H1 (cell line): ENCODE measurements around the gene EPHA8. TPM values are rescaled to one million over a fixed set of nuclear protein-coding genes. Genes with fewer than 3 reads are reported as not detected.

Source experiments
- CTCF ChIA-PET: fragments of 300-600 bp; sonication (Branson Sonifier 250); formaldehyde crosslinking; loops from one replicate; lab custom pipeline; 2021; ENCODE audit not compliant: partially characterized antibody; lab: Charles Lee
- POLR2A ChIA-PET: fragments of 300-600 bp; sonication (Branson Sonifier 250); formaldehyde crosslinking; loops from one replicate; lab custom pipeline; 2021; ENCODE audit warnings: inconsistent platforms; ENCODE audit not compliant: partially characterized antibody; lab: Charles Lee
- DNase-seq, 2 experiments: peaks; one replicate each; pipeline versions ENCODE4 v3.0.0 to v3.0.0-alpha.2; 2010 to 2022; ENCODE audit warnings: low spot score in 2 of 2, low read depth in 1 of 2, mixed read lengths in 1 of 2
- FAIRE-seq: peaks from 2 replicates; lab custom pipeline; 2011; peaks lifted over from hg19 to GRCh38; lab: Jason Lieb, UNC
- H2AFZ ChIP-seq: 2 replicates; pipeline ENCODE4 v1.8.1; 2012; ENCODE audit warnings: low read length, inconsistent platforms
- H2AK5ac ChIP-seq: 2 replicates; pipeline ENCODE4 v1.6.1; 2013; ENCODE audit warnings: low read depth, low read length
- H2BK120ac ChIP-seq: replicated peaks from 2 replicates; pipeline ENCODE3; 2013; ENCODE audit warnings: low read depth, low read length, inconsistent platforms
- H2BK12ac ChIP-seq: 2 replicates; pipeline ENCODE4 v1.6.1; 2013; ENCODE audit warnings: low read depth, low read length
- H2BK15ac ChIP-seq: 2 replicates; pipeline ENCODE4 v1.6.1; 2013; ENCODE audit warnings: low read length
- H2BK20ac ChIP-seq: 2 replicates; pipeline ENCODE4 v1.6.1; 2013; ENCODE audit warnings: low read length
- H2BK5ac ChIP-seq: 2 replicates; pipeline ENCODE4 v1.6.1; 2013; ENCODE audit warnings: low read depth, low read length
- H3K14ac ChIP-seq: 2 replicates; pipeline ENCODE4 v1.6.1; 2013; ENCODE audit warnings: inconsistent platforms; ENCODE audit not compliant: insufficient read length
- H3K18ac ChIP-seq: 2 replicates; pipeline ENCODE4 v1.6.1; 2013; ENCODE audit warnings: low read length; ENCODE audit errors: extremely low read depth
- H3K23ac ChIP-seq: 2 replicates; pipeline ENCODE4 v1.6.1; 2013; ENCODE audit warnings: inconsistent platforms; ENCODE audit not compliant: insufficient read length
- H3K23me2 ChIP-seq: 2 replicates; pipeline ENCODE4 v1.6.1; 2013; ENCODE audit warnings: low read depth, low read length
- H3K27ac ChIP-seq: 2 replicates; pipeline ENCODE4 v1.6.1; 2011; ENCODE audit warnings: low read depth, low read length, inconsistent platforms
- H3K27me3 ChIP-seq, 4 experiments: replicated peaks in 1 of 4; 1 replicate in 1 of 4; 2 replicates in 3 of 4; pipeline versions ENCODE4 v1.6.1 to v1.8.1; 2011 to 2013; ENCODE audit warnings: low read length in 3 of 4, mild to moderate bottlenecking in 3 of 4, inconsistent platforms in 2 of 4, mixed read lengths in 2 of 4, moderate library complexity in 1 of 4; ENCODE audit not compliant: control insufficient read depth in 3 of 4, insufficient read depth in 3 of 4; ENCODE audit errors: extremely low read depth in 1 of 4
- H3K36me3 ChIP-seq, 4 experiments: 2 replicates each; pipeline versions ENCODE4 v1.6.1 to v1.8.1; 2011 to 2013; ENCODE audit warnings: mild to moderate bottlenecking in 4 of 4, low read length in 3 of 4, moderate library complexity in 2 of 4, control low read depth in 1 of 4, inconsistent platforms in 1 of 4; ENCODE audit not compliant: insufficient read depth in 4 of 4, control insufficient read depth in 2 of 4
- H3K4ac ChIP-seq: replicated peaks from 2 replicates; pipeline ENCODE3; 2013; ENCODE audit warnings: low read length, low read depth, mixed read lengths, inconsistent platforms; ENCODE audit not compliant: insufficient read length
- H3K4me1 ChIP-seq, 4 experiments: replicated peaks in 1 of 4; 1 replicate in 1 of 4; 2 replicates in 3 of 4; pipeline versions ENCODE4 v1.6.1 to v1.8.1; 2011 to 2013; ENCODE audit warnings: low read length in 3 of 4, inconsistent platforms in 2 of 4, mixed read lengths in 1 of 4; ENCODE audit not compliant: insufficient read depth in 4 of 4, control insufficient read depth in 3 of 4
- H3K4me2 ChIP-seq, 2 experiments: 2 replicates each; pipeline versions ENCODE4 v1.6.1 to v1.8.1; 2011 to 2013; ENCODE audit warnings: low read depth in 2 of 2, low read length in 2 of 2, control low read depth in 1 of 2, inconsistent platforms in 1 of 2, mild to moderate bottlenecking in 1 of 2; ENCODE audit not compliant: insufficient read depth in 1 of 2
- H3K4me3 ChIP-seq, 4 experiments: fragments of 200-600, 300-600 bp in 1 of 4; sonication (generic), shearing (Covaris generic), sonication (Bioruptor Twin) in 1 of 4; 2 replicates each; pipeline versions ENCODE4 v1.5.1 to v1.8.1; 2011 to 2016; ENCODE audit warnings: low read length in 4 of 4, low read depth in 3 of 4, control low read depth in 2 of 4, inconsistent platforms in 2 of 4, mild to moderate bottlenecking in 2 of 4, mixed read lengths in 1 of 4, moderate library complexity in 1 of 4; ENCODE audit not compliant: insufficient read depth in 2 of 4; ENCODE audit errors: extremely low read depth in 1 of 4
- H3K56ac ChIP-seq: replicated peaks from 2 replicates; pipeline ENCODE3; 2013; ENCODE audit warnings: low read depth, mild to moderate bottlenecking, mixed read lengths, low read length, inconsistent platforms; ENCODE audit not compliant: insufficient read length
- H3K79me1 ChIP-seq: 2 replicates; pipeline ENCODE4 v1.6.1; 2013; ENCODE audit warnings: low read depth, low read length, control low read depth
- H3K79me2 ChIP-seq, 2 experiments: 2 replicates each; pipeline versions ENCODE4 v1.6.1 to v1.8.1; 2012 to 2013; ENCODE audit warnings: low read length in 2 of 2, mild to moderate bottlenecking in 2 of 2, inconsistent platforms in 1 of 2; ENCODE audit not compliant: insufficient read depth in 2 of 2, control insufficient read depth in 1 of 2
- H3K9ac ChIP-seq, 4 experiments: replicated peaks in 1 of 4; 1 replicate in 1 of 4; 2 replicates in 3 of 4; pipeline versions ENCODE4 v1.6.1 to v1.8.1; 2011 to 2013; ENCODE audit warnings: low read depth in 3 of 4, low read length in 3 of 4, control low read depth in 2 of 4, mild to moderate bottlenecking in 2 of 4, moderate library complexity in 2 of 4, inconsistent platforms in 1 of 4; ENCODE audit errors: extremely low read depth in 1 of 4
- H3K9me3 ChIP-seq, 2 experiments: 2 replicates each; pipeline versions ENCODE4 v1.6.1 to v1.8.1; 2012 to 2013; ENCODE audit warnings: mild to moderate bottlenecking in 2 of 2, moderate library complexity in 2 of 2, control low read depth in 1 of 2, inconsistent platforms in 1 of 2, low read depth in 1 of 2, low read length in 1 of 2, mixed read lengths in 1 of 2; ENCODE audit not compliant: insufficient read depth in 2 of 2
- H4K20me1 ChIP-seq, 2 experiments: replicated peaks in 1 of 2; 2 replicates each; pipeline versions ENCODE3 to v1.8.1; 2011 to 2013; ENCODE audit warnings: inconsistent platforms in 2 of 2, low read length in 2 of 2, mild to moderate bottlenecking in 1 of 2; ENCODE audit not compliant: insufficient read depth in 2 of 2, control insufficient read depth in 1 of 2
- H4K5ac ChIP-seq: 2 replicates; pipeline ENCODE4 v1.6.1; 2013; ENCODE audit warnings: low read length, low read depth, mixed read lengths, inconsistent platforms; ENCODE audit not compliant: insufficient read length
- H4K8ac ChIP-seq: 2 replicates; pipeline ENCODE4 v1.8.0; 2013; ENCODE audit warnings: mild to moderate bottlenecking, moderate library complexity, low read length, inconsistent platforms; ENCODE audit not compliant: insufficient read depth; ENCODE audit errors: extremely low read depth
- H4K91ac ChIP-seq: replicated peaks from 2 replicates; pipeline ENCODE3; 2013; ENCODE audit warnings: low read length, mixed read lengths, inconsistent platforms; ENCODE audit not compliant: insufficient read length
- CBX8 ChIP-seq: fragments of 300-800, 300-1000 bp; sonication (generic); IDR thresholded peaks from 2 replicates; pipeline ENCODE4 v1.7.1; 2016; ENCODE audit warnings: low read depth, low read length, borderline replicate concordance
- WGBS, 2 experiments: shearing (Covaris generic) in 1 of 2; methylation state at CpG; one replicate each; pipeline versions ENCODE4 v1.1.6 to v1.1.7; 2013 to 2015; ENCODE audit warnings: low lambda C conversion rate in 2 of 2, mixed read lengths in 2 of 2, inconsistent platforms in 1 of 2, low coverage in 1 of 2, missing lambda C conversion rate in 1 of 2; ENCODE audit not compliant: insufficient replicate concordance in 2 of 2, insufficient coverage in 1 of 2, insufficient read length in 1 of 2; ENCODE audit errors: extremely low coverage in 1 of 2, missing lambda C conversion rate in 1 of 2; 5-methylcytosine and 5-hydroxymethylcytosine counted together
- polyA plus RNA-seq, 7 experiments: library from polyadenylated mRNA; depleted of rRNA in 3 of 7; stranded (reverse) in 5 of 7; unstranded in 2 of 7; fragments of >200 nt in 5 of 7; fragments of 200-250 nt in 2 of 7; gene quantifications; 1 replicate in 5 of 7; 2 replicates in 1 of 7; 4 replicates in 1 of 7; pipeline versions ENCODE4 v1.2.1 to v1.2.3, GENCODE V29; 2011 to 2013; ENCODE audit warnings: missing spikeins in 2 of 7, mixed read lengths in 2 of 7
- total RNA-seq: library from RNA; stranded (reverse); fragmentation: NEBNext Ultra II Directional; extraction: Animal tissue kit (Norgen Biotek cat#: 25700); gene quantifications from 2 replicates; pipeline ENCODE4 v1.2.1, GENCODE V29; 2021

Gene EPHA8
- total and polyA plus RNA-seq, 2 of the 8 experiments (the other 6 are each of a cell fraction or from before 2014, with no cell fraction given), result 4.0 to 8.4 TPM

GRCh38 chr1:22534951-22535350 is 28.3 kb upstream of the EPHA8 start:
- TF ChIP-seq CBX8, result no peak
- Histone ChIP-seq H3K4me3 (no peak overlapping the region), H2BK12ac (no peak overlapping the region), H3K4ac (no peak overlapping the region), H3K27me3 (no peaks in the 10 kb centered on the region), H3K4me2 (no peak overlapping the region), H2BK120ac (no peak overlapping the region), H3K23ac (no peak overlapping the region), H2BK5ac (no peak overlapping the region), H3K9me3 (no peaks in the 10 kb centered on the region), H3K23me2 (no peaks in the 10 kb centered on the region), H2AK5ac (no peak overlapping the region), H2BK20ac (no peak overlapping the region), H3K9ac (no peak overlapping the region), H3K79me1 (no peaks in the 10 kb centered on the region), H3K56ac (no peak overlapping the region), H3K18ac (no peak overlapping the region), H3K79me2 (no peaks in the 10 kb centered on the region), H2AFZ (no peak overlapping the region), H2BK15ac (no peak overlapping the region), H4K8ac (no peak overlapping the region), H4K5ac (no peak overlapping the region), H3K14ac (no peak overlapping the region), H3K36me3 (no peaks in the 10 kb centered on the region), H3K4me1 (no peaks in the 10 kb centered on the region), H4K91ac (no peak overlapping the region), H3K27ac (no peak overlapping the region), H4K20me1 (no peaks in the 10 kb centered on the region)
- ChIA-PET CTCF (interaction anchor here (0.6 kb wide), 1 partner anchor 125 kb away, joined by 3 read pairs; no protein-coding TSS in a partner anchor), POLR2A (no interaction called here)
- WGBS, 2 experiments, result 94% methylated on average over 4 of the region's 4 CpGs; no CpG with 5 or more reads in 1 of the 2 experiments
- DNase-seq (no peak), FAIRE-seq (no peak)
